ENCODE data around the gene STX18.
"Not testable (repeated sequence)": the region's sequence is repeated elsewhere in the genome, so short reads cannot be mapped to it uniquely, and the experiment has no call there.

The STX18 gene

GRCh38 chr4:4555916-4556315, 14.1 kb upstream of the STX18 start:
- no peak for DNase-seq

- no peak for DNase-seq
These were observed 12.4 kb upstream of the STX18 start for GRCh38 chr4:4554234-4554633.

GRCh38 chr4:4552042-4552441, 10.2 kb upstream of the STX18 start:
- not testable (repeated sequence) for DNase-seq

GRCh38 chr4:4550161-4550560, 8.3 kb upstream of the STX18 start:
- not testable (repeated sequence) for DNase-seq

- DNase-seq: no peak
These were observed 7.7 kb upstream of the STX18 start for GRCh38 chr4:4549534-4549933.

GRCh38 chr4:4542774-4543485, 1.1 kb upstream of the STX18 start:
- no peak for DNase-seq

GRCh38 chr4:4541040-4541631, 712 bp downstream of the STX18 start:
- DNase-seq: peak in 3 of 56 donors; percentile 1 to 15 (median 12)

- DNase-seq: no peak
These were observed 2.4 kb downstream of the STX18 start for GRCh38 chr4:4539481-4539880.

GRCh38 chr4:4535590-4535989, 6.3 kb downstream of the STX18 start:
- no peak for DNase-seq

GRCh38 chr4:4534515-4535145, 7.2 kb downstream of the STX18 start:
- DNase-seq: no peak

GRCh38 chr4:4533461-4534169, 8.2 kb downstream of the STX18 start:
- no peak for DNase-seq

GRCh38 chr4:4532371-4533154, 9.3 kb downstream of the STX18 start:
- no peak for DNase-seq

- DNase-seq: no peak
These were observed 12.5 kb downstream of the STX18 start for GRCh38 chr4:4529392-4529791.

GRCh38 chr4:4526401-4526800, 15.4 kb downstream of the STX18 start:
- no peak for DNase-seq

GRCh38 chr4:4524364-4524763, 17.5 kb downstream of the STX18 start:
- DNase-seq: no peak

- DNase-seq: no peak
These were observed 20.1 kb downstream of the STX18 start for GRCh38 chr4:4521731-4522130.

GRCh38 chr4:4521136-4521535, 20.7 kb downstream of the STX18 start:
- DNase-seq: no peak

GRCh38 chr4:4519297-4519894, 22.5 kb downstream of the STX18 start:
- no peak for DNase-seq

- no peak for DNase-seq
These were observed 23.1 kb downstream of the STX18 start for GRCh38 chr4:4518747-4519146.

GRCh38 chr4:4514786-4515185, 27.1 kb downstream of the STX18 start:
- no peak for DNase-seq

GRCh38 chr4:4512282-4512681, 29.6 kb downstream of the STX18 start:
- DNase-seq: no peak

Data from amygdala (tissue), 56 donors.